GM08714 (cell line): ENCODE results near the gene INHBB.

Source experiments
- H3K4me3 ChIP-seq: fragments of 200-500 bp; sonication (Bioruptor generic); 2 replicates; pipeline ENCODE4 v1.5.1; 2014; ENCODE audit warnings: mild to moderate bottlenecking, low read length, inconsistent platforms
- ZNF274 ChIP-seq: IDR thresholded peaks from 2 replicates; pipeline ENCODE4 v1.6.1; 2012; ENCODE audit warnings: mild to moderate bottlenecking, low read depth, low read length

INHBB gene

GRCh38 chr2:120396013-120396860, 50.3 kb downstream of the INHBB start:
- no peak overlapping the region for H3K4me3 ChIP-seq
- no peak for TF ChIP-seq ZNF274

- no peak for TF ChIP-seq ZNF274
- H3K4me3 ChIP-seq, result no peak overlapping the region
Observed at GRCh38 chr2:120396861-120397811, 51.2 kb downstream of the INHBB start.

GRCh38 chr2:120398051-120398995, 52.4 kb downstream of the INHBB start:
- TF ChIP-seq ZNF274, result no peak

GRCh38 chr2:120398996-120399888, 53.3 kb downstream of the INHBB start:
- H3K4me3 ChIP-seq, result no peak overlapping the region
- no peak for TF ChIP-seq ZNF274

More at GRCh38 chr2:120398051-120398995, 52.4 kb downstream of the INHBB start:
- no peak overlapping the region for H3K4me3 ChIP-seq

- no peak overlapping the region for H3K4me3 ChIP-seq
- no peak for TF ChIP-seq ZNF274
Observed at GRCh38 chr2:120399889-120400240, 53.9 kb downstream of the INHBB start.

GRCh38 chr2:120400551-120400950, 54.6 kb downstream of the INHBB start:
- H3K4me3 ChIP-seq, result no peak overlapping the region
- no peak for TF ChIP-seq ZNF274
